DMS 273 (cell line): Measurements from ENCODE around the gene IP6K2.

Source experiments
- DNase-seq: peaks from one replicate; lab custom pipeline; 2025; ENCODE audit not compliant: unreplicated experiment; lab: John Stamatoyannopoulos, UW

The IP6K2 gene

DNA sequence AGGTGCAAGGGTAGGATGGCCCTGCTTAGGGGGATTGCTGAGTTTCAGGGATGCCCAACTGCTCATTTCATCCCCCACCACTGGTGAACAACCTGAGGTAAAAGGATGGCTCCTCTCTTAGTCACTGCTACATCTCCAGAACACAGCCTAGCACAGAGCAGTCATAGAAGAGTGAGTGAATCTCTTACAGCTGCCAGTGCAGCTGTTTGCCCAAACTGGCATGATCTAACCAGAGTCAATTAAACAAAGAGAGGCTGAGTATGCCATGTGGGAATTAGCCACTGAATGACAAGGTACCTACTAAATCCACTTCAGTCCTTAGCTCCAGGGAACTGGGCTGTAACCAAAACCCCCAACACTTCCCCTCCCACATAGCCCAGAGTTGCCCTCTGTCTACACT lies 24.5 kb downstream of the IP6K2 start:
- no peak for DNase-seq

DNA sequence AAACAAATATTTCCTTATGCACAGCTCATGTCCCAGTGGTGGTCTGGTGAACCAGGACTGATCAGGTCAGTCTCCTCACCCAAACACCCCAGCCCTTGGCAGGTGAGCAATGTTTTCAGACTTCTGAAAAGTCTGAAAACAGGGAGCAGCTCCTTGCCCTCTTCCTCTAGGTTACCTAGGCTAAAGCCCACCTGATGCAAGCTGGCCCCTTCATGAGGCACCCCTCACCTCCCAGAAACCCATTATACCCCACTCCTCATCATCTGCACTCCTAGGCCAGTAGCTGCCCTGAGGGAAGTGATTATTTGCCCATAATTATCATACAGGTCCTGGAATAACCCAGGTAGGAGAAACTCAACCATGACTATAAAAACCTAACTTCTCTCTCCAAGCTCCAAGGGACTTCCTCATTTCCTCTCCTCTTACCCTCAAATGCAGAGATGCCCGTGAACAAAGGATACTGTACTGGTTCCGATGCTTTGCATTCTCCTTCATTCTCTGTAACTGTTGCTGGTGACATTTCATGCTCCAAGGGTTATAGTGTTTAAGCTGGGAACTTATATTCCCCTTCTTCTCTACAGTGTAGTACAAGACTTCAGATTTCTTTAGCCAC lies 26.1 kb downstream of the IP6K2 start:
- no peak for DNase-seq

DNA sequence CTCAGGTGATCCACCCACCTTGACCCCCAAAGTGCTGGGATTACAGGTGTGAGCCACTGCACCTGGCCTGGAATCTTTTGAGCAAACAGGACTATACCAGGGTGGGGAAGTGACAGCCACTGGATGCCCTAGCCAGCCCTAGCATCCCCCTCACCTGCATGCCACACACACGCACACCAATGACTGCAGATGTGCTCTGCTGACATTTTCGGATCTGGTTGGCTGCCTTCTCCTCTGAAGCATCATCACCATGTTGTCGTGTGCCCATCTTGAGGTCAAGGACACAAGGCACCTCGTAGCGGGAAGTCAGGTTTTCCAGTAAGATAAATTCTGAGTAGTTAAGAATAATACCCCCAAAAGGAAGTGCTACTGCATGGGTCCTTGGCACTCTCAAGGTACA lies 27.6 kb downstream of the IP6K2 start:
- DNase-seq = no peak

DNA sequence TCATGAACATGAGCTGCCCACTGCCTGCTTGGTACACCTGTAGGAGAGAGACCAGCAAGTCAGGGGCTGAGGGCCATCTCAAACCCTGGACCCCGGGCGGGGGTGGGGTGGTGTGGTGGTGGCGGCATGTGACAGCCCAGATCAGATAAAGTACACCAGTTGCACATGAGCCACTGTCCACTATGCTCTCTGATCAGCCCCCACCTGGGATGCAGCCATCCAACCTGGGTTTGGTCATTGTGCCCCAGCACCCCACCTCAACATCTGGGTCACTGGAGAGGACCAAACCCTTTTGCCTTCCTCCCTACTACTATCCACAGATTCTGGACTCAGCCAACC lies 28.3 kb downstream of the IP6K2 start:
- no peak for DNase-seq

DNA sequence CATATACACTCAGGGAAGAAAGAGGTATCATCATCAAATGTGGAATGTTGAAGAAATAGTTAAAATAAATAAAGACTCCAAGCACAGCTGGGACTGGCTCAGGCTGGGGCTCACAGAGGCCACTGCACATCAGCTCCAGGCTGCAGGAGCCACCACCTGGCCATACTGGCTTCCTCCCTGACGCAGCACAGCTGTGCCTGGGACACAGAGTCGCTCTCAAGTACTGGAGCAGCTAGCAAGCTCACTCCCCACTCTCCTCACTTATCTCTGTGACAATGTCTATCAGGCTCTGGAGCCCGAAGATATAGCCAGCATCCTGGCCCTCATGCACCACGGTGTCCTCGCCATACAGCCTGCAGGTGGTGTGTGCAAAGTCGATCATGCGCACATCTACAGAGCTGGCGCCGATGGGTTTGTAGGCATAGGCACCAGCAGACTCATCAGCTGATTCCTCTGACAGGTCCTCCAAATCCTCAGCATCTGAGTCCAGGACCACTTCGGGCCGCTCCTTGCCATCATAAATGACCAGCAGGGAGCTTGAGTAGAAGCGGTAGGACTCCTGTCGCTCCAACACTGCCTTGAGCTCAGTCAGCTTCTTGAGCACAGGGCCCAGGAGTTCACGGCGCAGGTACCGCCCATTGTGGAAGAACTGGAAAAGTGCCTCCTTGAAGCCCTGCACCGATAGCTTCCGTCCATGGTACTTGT lies 28.8 kb downstream of the IP6K2 start:
- DNase-seq = peak; percentile 31

DNA sequence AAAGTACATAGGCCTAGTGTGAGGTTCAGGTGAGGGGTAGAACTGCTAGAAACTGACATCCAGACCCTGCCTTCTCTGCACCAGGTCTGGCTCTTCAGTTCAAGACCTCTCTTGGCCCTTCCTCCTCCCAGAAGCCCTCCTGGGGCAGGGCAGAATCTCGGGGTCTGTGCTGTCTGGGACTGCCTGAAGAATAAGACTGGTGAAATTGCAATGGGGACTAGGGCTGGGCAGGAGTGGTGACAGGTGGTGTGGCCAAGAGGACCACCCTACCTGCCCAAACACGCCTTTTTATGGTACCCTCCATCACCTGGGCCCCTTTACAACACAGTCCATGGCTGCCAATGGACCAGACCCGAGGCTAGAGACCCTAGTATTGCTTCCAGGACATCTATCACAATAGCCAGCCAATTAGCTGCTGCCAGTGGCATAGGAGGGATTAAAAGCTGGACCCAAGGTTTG lies 29.8 kb downstream of the IP6K2 start:
- DNase-seq = no peak

DNA sequence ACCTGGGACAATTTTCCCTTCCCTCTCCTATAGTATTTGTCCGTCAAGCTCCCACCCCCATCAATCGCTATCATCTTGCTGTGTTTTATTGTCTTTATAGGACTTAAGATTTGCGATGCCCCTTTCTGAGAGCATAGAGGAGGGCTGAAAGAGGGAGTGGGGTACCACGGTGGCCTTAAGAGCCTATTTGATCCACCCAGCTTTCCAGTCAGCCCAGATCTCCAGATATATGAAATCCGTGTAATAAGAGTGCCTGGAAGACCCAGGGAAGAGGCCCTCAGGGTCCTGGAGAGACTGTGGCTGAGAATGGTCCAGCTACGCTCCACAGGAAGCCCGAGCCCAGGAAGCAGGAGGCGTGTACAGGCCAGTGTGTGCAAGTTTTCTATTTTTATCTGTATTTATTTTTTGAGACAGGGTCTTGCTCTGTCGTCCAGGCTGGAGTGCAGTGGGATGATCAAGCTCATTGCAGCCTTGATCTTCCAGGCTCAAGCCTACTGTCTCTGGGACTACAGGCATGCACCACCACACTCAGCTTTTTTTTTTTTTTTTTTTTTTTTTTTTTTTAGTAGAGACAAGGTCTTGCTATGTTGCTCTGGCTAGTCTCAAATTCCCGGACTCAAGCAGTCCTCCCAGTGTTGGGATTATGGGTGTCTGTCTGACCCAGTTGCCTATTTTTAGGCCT lies 30.3 kb downstream of the IP6K2 start:
- DNase-seq = no peak

DNA sequence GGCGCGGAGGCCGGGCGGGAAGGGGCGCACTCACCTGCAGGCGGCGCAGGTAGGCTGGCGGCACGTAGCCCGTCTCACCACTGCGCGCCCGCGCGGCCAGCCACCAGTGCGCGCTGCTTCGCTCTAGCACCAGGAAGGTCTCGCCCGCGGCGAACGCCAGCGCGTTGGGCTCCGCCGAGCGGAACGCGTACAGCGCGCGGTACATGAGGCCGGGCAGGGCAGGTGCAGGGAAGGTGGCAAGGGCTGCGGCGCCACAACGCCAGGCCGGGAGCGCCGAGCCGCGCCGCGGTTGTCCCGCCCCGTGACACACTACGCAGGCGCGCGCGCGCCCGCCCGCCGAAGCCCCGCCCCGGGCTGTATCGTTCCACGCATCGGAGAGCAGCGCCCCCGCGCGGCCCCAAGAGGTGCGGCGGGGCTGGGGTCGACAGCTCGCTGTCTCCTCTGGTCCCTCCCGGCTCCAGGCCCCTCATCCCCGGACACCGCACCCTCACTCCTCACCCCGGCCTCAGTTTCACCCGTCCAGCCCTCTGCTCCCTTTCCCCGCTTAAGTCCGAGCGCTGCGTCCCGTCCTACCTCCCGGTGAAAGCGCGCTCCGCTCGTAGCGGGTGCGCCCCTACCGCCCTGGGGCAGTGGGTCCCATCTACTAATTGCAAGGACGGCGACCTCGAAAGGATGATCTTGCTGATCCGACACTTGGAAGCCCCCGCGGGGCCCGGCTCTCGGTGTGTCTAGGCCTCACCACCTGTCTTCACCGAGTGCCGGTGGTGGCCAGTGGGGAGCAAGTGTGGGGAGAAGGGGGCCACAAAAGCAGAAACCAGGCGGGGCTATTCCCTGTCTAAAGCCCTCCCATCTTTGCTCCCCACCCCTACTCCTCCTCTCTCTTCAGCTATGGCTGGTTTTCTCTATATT lies 31.2 kb downstream of the IP6K2 start, which contains the start of gene NCKIPSD:
NCKIPSD (minus strand) TSS at position 313 of the 909 bp plus-strand sequence; CDS start at position 205, 108 bp downstream.
- DNase-seq = peak; percentile 93

DNA sequence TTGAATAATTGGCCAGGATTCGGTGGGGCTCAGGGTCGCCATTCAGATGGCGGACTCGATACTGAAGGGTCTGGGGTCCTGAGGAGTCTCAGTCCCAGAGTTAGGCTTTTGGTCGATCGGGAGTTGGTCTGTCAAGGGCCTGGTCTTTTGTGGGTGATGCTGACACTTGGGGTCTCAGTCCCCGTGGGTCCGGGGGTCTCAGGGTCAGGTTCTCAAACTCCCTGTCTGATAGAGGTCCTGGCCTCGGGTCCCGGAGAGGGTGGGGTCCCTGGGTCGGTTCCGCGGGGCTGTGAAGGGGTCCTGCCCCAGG lies 31.8 kb downstream of the IP6K2 start:
- DNase-seq = no peak

DNA sequence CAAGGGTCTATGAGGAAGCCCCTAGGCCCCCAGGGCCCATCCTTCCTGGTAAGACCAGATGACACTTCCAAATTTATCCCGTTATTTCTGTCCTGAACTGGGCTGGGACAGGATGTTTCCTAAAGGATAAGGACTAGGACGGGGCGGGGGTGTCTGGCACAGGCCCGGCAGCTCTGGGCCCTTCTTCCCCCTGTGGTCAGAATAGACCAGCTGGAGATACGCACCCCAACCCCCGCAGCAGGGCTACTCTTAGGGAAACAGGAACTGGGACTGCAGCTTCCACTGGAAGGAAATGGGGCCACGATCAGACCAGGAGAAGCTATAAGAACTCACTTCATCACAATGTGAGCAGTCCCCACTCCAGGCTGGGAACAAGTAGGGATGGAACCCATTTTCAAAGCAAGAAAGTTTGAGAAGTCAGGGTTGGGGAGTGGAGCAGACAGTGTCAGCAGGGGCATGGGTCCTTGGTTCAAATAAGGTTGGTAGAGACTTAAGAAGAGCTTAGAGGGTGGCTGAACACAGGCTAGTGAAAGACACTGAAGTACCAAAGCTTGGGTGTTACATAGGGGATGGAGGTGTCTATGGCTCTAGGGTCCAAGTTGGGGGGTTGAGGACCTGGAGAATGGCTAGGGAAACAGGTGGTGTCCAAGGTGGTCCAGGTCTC lies 32.4 kb downstream of the IP6K2 start:
- peak; percentile 14 for DNase-seq

DNA sequence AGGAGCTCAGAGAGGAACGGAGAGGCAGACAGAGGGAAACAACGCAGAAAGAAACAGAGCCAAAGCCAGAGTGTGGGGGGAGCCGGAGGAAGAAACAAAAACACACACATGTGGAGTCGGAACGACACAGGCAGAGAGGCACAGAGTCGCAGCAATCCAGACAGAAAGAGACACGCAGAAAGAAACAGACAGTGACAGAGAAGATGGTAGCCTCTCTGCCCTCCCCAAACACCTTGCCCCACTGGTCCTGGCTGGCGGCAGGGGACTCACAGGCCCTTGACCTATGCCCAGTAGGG lies 33.0 kb downstream of the IP6K2 start:
- no peak for DNase-seq

DNA sequence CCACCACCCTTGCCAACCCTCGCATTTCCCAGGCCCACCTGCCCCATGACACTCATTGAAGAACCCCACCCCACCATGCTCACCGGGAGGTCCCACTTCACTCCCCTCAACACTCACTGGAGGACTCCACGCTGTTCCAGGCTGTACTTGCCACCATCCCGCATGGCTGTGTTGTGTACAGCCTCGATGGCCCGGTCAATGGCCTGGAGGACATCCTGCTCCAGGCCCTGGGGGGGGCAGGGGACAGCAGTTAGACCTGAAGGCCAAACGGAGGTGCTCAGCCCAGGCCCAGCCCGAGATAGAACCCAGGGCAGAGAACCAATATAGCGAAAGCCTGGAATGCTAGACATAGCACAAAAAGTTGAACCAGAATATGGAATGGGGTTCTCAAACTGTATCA lies 34.2 kb downstream of the IP6K2 start:
- DNase-seq = no peak

DNA sequence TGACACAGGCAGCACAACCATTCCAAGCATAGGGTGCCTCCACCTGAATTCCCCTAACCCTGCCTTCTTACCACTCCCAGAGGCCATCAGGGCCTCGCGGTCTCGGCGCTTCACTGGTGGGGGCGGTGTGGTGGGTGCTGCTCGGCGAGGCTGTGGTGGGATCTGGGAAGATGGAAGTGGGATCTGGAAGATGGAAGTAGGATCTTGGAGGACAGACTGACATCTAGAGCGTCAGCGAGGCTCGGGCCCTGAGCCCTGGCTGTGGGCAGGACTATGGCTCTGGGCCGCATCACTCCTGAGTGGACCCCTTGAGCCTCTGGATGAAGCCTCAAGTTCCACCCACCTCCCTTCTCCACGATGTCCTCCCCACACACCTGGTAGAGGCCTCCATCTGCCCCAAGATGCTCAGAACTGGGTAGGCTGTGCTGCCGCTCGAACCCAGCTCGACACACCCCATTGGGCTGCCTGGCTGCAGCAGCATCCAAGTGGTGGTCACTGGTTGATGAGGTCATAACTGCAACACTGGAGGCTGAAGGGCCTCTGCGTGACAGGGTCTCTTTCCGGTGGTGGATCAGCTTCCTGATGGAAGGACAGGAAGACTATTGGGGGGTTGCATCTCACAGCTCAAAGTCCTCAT lies 34.9 kb downstream of the IP6K2 start:
- no peak for DNase-seq

DNA sequence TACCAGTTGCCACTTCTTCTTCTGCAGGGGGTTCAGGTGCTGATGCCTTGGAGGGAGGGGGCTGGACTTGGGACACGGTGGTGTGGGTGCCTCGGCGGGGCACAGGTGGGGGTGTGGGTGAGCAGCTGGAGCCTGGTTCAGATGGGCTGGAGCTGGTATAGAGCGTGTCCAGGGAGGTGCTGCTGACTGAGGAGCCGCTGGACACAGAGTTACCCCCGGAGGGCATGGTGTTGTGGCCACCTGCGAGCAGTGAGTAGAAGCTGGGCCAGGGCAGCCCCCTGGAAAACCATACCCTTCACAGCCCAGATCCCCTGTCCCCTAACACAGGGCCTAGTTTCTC lies 35.5 kb downstream of the IP6K2 start:
- DNase-seq = no peak

DNA sequence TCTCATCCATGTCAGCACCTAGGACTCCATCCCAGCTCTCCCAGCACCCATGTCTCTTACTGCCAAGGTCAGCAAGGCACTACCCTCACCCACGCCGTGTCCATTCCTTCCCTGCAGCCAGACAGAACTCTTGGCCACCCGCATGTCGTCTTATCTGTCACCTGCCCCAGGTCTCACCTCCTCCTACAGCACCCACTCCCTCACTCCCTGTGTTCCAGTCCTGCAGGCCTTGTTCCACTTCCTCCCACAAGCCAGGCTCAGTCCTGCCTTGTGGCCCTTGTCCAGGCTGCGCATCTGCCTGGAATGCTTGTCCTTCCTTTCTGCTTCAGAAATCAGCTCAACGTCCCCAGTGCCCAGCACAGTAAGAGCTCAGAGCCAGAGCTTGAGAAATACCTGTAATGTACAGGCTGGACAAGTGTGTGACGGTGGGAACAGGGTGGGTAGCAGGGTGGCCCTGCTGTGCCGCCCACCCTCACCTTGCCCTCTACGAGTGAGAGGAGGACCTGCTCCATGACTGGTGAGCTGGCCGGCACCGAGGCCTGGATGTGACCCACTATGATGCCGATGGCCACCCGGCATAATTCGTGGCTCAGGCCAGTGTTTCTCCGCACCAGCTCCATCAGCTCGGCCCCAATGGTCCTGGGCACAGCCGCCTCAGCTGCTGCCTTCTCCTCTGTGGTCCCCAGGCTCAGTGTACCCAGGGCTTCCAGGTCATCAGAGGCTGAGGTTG lies 36.0 kb downstream of the IP6K2 start:
- DNase-seq = no peak

DNA sequence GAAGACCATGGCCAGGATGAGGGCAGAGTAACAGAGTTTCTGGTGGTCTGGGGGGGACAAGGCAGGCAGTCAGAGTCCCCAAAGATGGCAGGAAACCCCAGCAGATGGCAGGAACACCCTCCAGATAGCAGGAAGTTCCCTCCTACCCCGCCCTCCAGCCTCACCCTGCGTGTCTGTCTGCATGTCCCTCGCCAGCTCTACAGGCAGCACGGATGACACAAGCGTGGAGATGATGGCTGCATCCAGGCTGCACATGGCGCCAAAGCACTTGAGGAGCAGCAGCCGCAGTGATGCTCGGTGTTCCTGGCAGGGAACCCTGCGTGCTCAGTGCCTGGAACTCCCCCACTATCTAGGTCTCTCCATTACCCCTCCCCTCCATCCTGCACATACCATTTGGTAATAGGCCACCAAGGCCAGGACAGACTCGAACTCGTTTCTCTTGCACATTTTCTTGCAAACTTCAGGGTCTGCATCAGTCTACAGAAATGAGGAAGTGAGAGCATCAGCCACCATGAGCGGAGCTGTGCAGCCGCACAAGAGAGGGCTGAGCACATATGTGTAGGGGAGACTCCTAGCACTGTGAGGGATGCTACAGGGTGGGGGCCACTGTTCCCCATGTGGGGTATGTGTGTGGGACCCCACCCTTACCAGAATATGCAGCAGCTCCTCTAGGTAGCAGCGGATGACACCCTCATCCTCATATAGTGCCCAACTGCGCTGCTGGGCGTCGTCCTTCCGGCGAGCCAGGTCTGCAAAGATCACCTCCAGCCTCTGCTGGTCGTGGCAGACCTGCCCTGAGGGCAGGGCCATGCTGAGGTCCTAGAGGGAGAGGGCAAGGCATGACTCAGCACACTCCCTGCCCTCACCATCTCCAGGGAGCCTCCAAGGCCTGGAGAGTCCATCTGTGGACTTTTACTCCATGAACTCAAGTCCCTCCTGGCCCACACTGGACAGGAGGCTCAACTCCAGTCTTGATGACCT lies 37.3 kb downstream of the IP6K2 start:
- no peak for DNase-seq

DNA sequence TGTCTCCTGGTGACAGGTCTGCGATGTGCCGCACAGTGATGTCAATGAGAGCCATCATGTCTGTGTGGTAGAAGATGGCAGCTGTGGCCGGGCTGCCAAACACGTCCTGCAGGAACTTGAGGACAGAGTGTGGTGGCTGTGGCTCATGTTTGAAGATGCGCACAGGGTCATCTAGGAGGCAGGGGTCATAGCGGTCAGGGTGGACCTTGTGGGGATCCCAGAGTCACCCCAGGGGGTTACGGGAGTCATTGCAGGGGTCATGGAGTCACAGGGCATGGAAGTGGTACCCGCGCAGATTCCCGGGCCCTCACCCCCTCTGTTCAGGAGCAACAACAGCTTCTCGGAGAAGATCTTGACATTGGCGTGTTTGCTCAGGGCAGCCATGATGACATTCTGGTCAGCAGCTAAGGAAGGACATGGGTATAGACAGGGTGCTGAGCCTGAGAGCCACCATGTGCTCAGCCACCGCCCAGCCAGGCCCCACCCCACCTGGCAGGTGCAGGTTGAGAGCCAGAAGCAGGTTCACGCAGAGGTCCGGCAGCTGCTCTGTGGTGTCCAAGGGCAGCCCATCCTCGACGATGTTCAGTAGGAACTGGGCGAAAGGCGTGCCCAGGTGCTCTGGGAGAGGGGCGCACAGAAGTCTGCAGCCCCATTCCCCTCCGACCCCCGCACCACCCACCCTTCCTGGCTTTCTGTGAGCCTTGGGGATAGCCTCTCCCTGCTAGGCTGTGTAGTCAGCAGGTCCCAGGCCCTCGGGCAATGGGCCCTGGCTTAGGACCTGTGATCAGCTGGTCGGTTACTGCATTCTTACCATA lies 38.2 kb downstream of the IP6K2 start:
- no peak for DNase-seq

DNA sequence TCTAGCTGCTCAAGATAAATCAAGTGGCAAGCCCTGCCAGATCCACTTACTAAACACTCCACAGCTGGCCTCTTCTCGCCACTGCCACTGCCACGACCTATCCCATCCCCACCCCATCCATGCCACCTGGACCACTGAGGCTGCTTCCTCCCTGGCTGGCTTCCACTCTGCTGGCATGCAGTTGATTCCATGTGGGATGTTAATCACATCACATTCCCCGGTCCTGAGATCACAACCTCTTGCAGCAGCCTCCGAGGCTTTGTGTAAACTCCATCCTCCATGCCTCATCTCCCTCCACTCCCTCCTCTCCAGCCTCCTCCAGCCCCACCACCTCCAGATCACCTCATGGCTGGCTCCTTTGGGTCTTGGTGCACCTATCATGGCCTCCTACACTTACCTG lies 39.0 kb downstream of the IP6K2 start:
- no peak for DNase-seq
